ENCODE measurements around the gene FBXL7.

The FBXL7 gene

DNA sequence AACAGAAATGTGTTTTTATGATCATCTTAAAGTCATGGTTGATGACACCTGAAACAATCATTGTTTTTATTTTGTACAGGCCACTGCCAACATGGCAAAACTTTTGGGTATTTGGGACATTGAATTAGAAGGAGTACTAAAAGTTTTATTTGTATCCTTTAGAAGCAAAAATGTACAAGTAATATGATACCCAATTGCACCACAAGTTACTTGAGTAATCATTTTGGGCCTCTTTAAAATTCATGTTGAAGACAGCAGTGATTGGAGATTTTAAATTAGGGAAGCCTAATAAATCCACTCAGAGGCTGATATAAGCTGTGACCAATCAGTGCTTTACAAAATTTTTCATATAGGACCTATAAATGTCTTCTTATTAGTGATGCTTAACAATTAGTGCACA is 466.7 kb downstream of the FBXL7 start:
- no peak for DNase-seq

DNA sequence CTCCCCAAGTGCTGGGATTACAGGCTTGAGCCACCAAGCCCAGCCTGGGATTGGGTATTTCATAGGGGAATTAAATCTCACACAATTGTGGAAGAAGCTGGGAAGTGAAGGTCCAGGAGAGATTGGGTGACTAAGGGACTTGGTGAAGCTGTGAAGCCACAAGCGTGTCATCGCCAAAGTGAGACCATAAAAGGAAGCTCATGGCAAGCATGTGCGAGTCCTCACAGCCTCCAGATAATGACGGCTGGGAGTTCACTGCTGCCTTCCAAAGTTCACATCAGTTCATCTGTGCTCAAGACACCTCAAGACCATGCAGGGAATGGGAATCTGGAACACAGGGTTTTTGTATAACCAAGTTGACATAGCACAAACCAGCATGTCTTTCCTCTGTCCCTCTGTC is 469.0 kb downstream of the FBXL7 start:
- DNase-seq = no peak

DNA sequence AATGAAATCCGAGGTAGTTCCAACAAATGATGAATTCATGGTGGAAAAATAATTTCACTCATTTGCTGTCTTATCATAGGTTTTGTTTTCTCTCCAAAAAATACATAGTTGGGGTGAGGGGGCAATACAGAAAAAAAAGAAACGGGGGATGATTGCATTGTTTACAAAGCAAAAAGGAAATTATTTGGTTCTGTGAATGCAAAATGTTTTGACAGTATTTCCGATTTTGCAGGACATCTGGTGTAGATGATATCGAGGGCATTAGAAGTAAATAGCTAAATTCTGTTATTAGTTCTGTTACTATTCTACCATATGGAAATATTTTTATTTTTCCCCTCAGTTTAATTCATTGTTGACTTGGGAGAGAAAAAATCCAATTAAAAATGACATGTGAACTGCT is 477.9 kb downstream of the FBXL7 start:
- no peak for DNase-seq

DNA sequence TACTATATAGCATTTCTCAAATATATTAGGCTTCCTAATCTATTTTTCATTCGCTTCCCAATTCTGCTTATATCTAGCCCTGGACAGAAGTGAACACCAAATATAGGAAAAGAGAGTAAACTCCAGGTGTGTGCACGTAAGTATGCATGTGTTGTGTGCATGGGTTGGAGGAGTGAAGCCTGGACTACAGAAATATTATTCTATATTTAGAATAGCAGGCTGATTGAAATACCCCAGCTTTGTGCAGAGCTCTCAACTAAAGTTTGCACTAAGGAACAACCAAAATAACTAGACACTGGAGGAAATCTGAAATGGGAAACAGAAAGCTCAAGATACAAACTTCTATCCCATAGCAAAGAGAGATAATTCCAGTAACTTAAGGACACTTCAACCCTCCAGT is 480.9 kb downstream of the FBXL7 start:
- DNase-seq = no peak

DNA sequence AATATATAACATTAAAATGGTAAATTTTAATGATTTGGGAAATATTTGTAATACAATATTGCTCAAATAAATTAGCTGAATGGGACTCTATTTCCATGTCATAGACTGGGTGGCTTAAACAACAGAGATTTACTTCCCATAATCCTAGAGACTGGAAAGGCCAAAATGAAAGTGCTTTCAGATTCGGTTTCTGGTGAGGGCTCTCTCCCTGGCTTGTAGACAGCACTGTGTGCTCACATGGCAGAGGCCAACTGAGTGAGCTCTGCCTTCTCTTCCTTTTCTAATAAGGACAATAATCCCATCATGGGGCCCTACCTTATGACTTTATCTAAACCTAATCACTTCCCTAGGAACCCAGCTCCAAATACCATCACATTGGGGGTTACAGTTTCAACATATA is 483.4 kb downstream of the FBXL7 start:
- DNase-seq = no peak

Measured in NCI-H2081 treated with DMSO at 0.1 percent for 48 hours (cell line).